GM12878 (cell line): ENCODE results near the gene MAPKBP1. TPM values are rescaled to one million over a fixed set of nuclear protein-coding genes. Genes with fewer than 3 reads are reported as not detected.

Source experiments
- ATAC-seq: fragments of 200-7000 bp; cut with Tn5 transposase; 3 replicates; pipeline ENCODE4 v1.9.1; 2020; ENCODE audit warnings: mild to moderate bottlenecking, moderate library complexity
- BruUV-seq: library from RNA; stranded (reverse); fragments of 400-500 nt; replicated peaks from 2 replicates; lab custom pipeline; 2021; lab: Mats Ljungman, UMichigan
- CTCF ChIA-PET: fragments of 300-600 bp; sonication (Branson Sonifier 250); formaldehyde crosslinking; extraction: SDS; loops from one replicate; lab custom pipeline; 2021; ENCODE audit warnings: inconsistent platforms; lab: Yijun Ruan, JAX
- POLR2A ChIA-PET: fragments of 350-600 bp; formaldehyde crosslinking; extraction: SDS; loops from one replicate; lab custom pipeline; 2021; ENCODE audit warnings: inconsistent platforms; lab: Charles Lee
- RAD21 ChIA-PET: fragments of 300-600 bp; sonication (Branson Sonifier 250); formaldehyde crosslinking; loops from one replicate; lab custom pipeline; 2023; ENCODE audit warnings: antibody characterized with exemption; ENCODE audit not compliant: unreplicated experiment; lab: Charles Lee
- SMC1A ChIA-PET: fragments of 300-600 bp; sonication (Branson Sonifier 250); formaldehyde crosslinking; loops from one replicate; lab custom pipeline; 2023; ENCODE audit not compliant: unreplicated experiment, uncharacterized antibody; lab: Charles Lee
- DNase-seq: peaks from one replicate; pipeline ENCODE4 v3.0.0-alpha.2; 2011; ENCODE audit warnings: low read depth, low spot score
- FAIRE-seq: peaks from 3 replicates; lab custom pipeline; 2011; peaks lifted over from hg19 to GRCh38; lab: Jason Lieb, UNC
- H2AFZ ChIP-seq: 2 replicates; pipeline ENCODE4 v1.6.0; 2011; ENCODE audit warnings: low read depth, low read length, control low read depth; ENCODE audit not compliant: control insufficient read depth
- H3K27ac ChIP-seq: 2 replicates; pipeline ENCODE4 v1.5.1; 2011; ENCODE audit warnings: control low read depth; ENCODE audit not compliant: control insufficient read depth, insufficient read depth
- H3K27me3 ChIP-seq, 2 experiments: replicated peaks in 1 of 2; 2 replicates each; pipeline versions ENCODE4 v1.6.0 to v1.6.1; 2011; ENCODE audit warnings: low read length in 1 of 2; ENCODE audit not compliant: control insufficient read depth in 2 of 2, insufficient read depth in 2 of 2
- H3K36me3 ChIP-seq, 2 experiments: 2 replicates each; pipeline ENCODE4 v1.5.1; 2011; ENCODE audit warnings: low read length in 1 of 2; ENCODE audit not compliant: control insufficient read depth in 2 of 2, insufficient read depth in 2 of 2
- H3K4me1 ChIP-seq: 2 replicates; pipeline ENCODE4 v1.6.1; 2011; ENCODE audit warnings: mild to moderate bottlenecking, low read length, moderate library complexity, mixed read lengths; ENCODE audit not compliant: control insufficient read depth, insufficient read depth
- H3K4me2 ChIP-seq: 2 replicates; pipeline ENCODE4 v1.6.0; 2011; ENCODE audit warnings: control low read depth; ENCODE audit not compliant: control insufficient read depth, insufficient read depth
- H3K4me3 ChIP-seq: fragments of 200-600 bp; sonication (generic); 2 replicates; pipeline ENCODE4 v1.5.1; 2016
- H3K79me2 ChIP-seq: 2 replicates; pipeline ENCODE4 v1.6.0; 2011; ENCODE audit warnings: low read length; ENCODE audit not compliant: control insufficient read depth, insufficient read depth
- H3K9ac ChIP-seq: 2 replicates; pipeline ENCODE4 v1.8.0; 2011; ENCODE audit warnings: low read length, control low read depth, mixed read lengths; ENCODE audit not compliant: control insufficient read depth, insufficient read depth
- H3K9me3 ChIP-seq: replicated peaks from 3 replicates; pipeline ENCODE4 v1.5.1; 2011; ENCODE audit warnings: mild to moderate bottlenecking, low read length; ENCODE audit not compliant: control insufficient read depth, insufficient read depth
- H4K20me1 ChIP-seq: 2 replicates; pipeline ENCODE4 v1.6.0; 2011; ENCODE audit not compliant: control insufficient read depth, insufficient read depth
- IKZF2 ChIP-seq, 2 experiments: fragments of 450-650 bp; IDR thresholded peaks; 2 replicates each; pipeline ENCODE4 v1.6.1; 2017; ENCODE audit warnings: mild to moderate bottlenecking in 2 of 2, moderate library complexity in 2 of 2
- MTA3 ChIP-seq: IDR thresholded peaks from 2 replicates; pipeline ENCODE4 v1.6.1; 2012; ENCODE audit warnings: low read length, inconsistent platforms, borderline replicate concordance
- POLR2AphosphoS2 ChIP-seq: IDR thresholded peaks from 2 replicates; pipeline ENCODE4 v1.6.1; 2011; ENCODE audit warnings: low read depth, mild to moderate bottlenecking, low read length, improper control_type of control experiment, moderate library complexity
- ZZZ3 ChIP-seq: IDR thresholded peaks from 2 replicates; pipeline ENCODE4 v1.6.1; 2011; ENCODE audit warnings: low read depth; ENCODE audit not compliant: control insufficient read depth, insufficient read length
- WGBS: methylation state at CpG from one replicate; pipeline ENCODE4 v1.1.6; 2016; ENCODE audit warnings: low lambda C conversion rate; ENCODE audit not compliant: insufficient replicate concordance, insufficient coverage; ENCODE audit errors: missing lambda C conversion rate; 5-methylcytosine and 5-hydroxymethylcytosine counted together
- in situ Hi-C: fragments of 300-500 bp; cut with MboI; formaldehyde crosslinking; loops from 9 replicates; pipeline ENCODE4 v1.14.3; 2018; ENCODE audit warnings: mixed read lengths
- intact Hi-C: fragments of 100-400 bp; cut with micrococcal nuclease; formaldehyde crosslinking; loops from one replicate; pipeline ENCODE4 v1.14.2; 2022; ENCODE audit not compliant: unreplicated experiment
- polyA plus RNA-seq, 11 experiments: library from polyadenylated mRNA; depleted of rRNA in 4 of 11; unstranded in 6 of 11; stranded (reverse) in 5 of 11; fragments of >200 nt; fragmentation: Nextera tagmentation in 4 of 11; fragmentation: Illumina TruSeq in 1 of 11; extraction: Ambion mirVana in 4 of 11; extraction: Trizol in 1 of 11; gene quantifications; 1 replicate in 1 of 11; 2 replicates in 10 of 11; pipeline versions ENCODE4 v1.2.1 to v1.2.3, GENCODE V29; 2011 to 2016; ENCODE audit warnings: inconsistent platforms in 2 of 11, missing spikeins in 2 of 11, low read depth in 1 of 11
- total RNA-seq, 4 experiments: library from RNA; depleted of rRNA in 3 of 4; stranded (reverse); fragments of >200 nt in 3 of 4; fragmentation: Illumina TruSeq in 1 of 4; extraction: Trizol in 1 of 4; gene quantifications; 2 replicates each; pipeline versions ENCODE4 v1.2.1 to v1.2.3, GENCODE V29; 2013 to 2021
- TF ChIP-seq, protein P1 (sequence below): IDR thresholded peaks from 2 replicates; pipeline ENCODE4 v1.6.1; 2012; ENCODE audit warnings: improper control_type of control experiment, low read depth, low read length; ENCODE audit not compliant: insufficient replicate concordance

Gene MAPKBP1
- total and polyA plus RNA-seq, 10 of the 15 experiments (the other 5 are each of a cell fraction or from before 2014, with no cell fraction given), result 0.44 to 19.0 (median 7.3) TPM

- TF ChIP-seq, protein P1, sequence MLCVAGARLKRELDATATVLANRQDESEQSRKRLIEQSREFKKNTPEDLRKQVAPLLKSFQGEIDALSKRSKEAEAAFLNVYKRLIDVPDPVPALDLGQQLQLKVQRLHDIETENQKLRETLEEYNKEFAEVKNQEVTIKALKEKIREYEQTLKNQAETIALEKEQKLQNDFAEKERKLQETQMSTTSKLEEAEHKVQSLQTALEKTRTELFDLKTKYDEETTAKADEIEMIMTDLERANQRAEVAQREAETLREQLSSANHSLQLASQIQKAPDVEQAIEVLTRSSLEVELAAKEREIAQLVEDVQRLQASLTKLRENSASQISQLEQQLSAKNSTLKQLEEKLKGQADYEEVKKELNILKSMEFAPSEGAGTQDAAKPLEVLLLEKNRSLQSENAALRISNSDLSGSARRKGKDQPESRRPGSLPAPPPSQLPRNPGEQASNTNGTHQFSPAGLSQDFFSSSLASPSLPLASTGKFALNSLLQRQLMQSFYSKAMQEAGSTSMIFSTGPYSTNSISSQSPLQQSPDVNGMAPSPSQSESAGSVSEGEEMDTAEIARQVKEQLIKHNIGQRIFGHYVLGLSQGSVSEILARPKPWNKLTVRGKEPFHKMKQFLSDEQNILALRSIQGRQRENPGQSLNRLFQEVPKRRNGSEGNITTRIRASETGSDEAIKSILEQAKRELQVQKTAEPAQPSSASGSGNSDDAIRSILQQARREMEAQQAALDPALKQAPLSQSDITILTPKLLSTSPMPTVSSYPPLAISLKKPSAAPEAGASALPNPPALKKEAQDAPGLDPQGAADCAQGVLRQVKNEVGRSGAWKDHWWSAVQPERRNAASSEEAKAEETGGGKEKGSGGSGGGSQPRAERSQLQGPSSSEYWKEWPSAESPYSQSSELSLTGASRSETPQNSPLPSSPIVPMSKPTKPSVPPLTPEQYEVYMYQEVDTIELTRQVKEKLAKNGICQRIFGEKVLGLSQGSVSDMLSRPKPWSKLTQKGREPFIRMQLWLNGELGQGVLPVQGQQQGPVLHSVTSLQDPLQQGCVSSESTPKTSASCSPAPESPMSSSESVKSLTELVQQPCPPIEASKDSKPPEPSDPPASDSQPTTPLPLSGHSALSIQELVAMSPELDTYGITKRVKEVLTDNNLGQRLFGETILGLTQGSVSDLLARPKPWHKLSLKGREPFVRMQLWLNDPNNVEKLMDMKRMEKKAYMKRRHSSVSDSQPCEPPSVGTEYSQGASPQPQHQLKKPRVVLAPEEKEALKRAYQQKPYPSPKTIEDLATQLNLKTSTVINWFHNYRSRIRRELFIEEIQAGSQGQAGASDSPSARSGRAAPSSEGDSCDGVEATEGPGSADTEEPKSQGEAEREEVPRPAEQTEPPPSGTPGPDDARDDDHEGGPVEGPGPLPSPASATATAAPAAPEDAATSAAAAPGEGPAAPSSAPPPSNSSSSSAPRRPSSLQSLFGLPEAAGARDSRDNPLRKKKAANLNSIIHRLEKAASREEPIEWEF, result no peak
- no peak for TF ChIP-seq MTA3
- no peak for TF ChIP-seq POLR2AphosphoS2
Measured at GRCh38 chr15:41790756-41791546, 16.7 kb downstream of the MAPKBP1 start (continued).

DNA sequence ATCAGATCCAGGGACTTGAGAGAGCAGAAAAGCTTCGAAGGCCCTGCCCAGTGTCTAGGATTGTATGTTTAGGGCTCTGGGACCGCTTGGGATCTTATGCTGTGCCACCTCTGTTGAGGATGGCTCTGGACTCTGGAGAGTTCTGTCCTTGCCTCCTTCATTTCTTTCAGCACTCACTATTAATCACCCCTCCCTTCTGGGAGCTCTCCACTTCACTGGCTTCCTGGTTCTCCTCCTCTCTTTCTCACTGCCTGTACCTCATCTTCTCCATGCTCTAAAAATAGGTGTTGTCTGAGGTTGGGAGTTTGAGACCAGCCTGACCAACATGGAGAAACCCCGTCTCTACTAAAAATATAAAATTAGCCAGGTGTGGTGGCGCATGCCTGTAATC lies 17.3 kb downstream of the MAPKBP1 start:
- FAIRE-seq, result no peak
- H3K27ac ChIP-seq, result peak overlapping the region; percentile 64
- no peak overlapping the region for H3K4me3 ChIP-seq
- in situ Hi-C loops, result no loop called here
- peak overlapping the region; percentile 67 for H3K4me2 ChIP-seq
- TF ChIP-seq IKZF2 (IDR thresholded peaks at IDR 0.05), result 0 out of 4 replicates have a peak, but pooled peaks of 1 of the 2 experiments have one; percentile 1
- no peak for TF ChIP-seq ZZZ3
- no peaks in the 10 kb centered on the region; a peak in 1 of 4 replicates for H3K36me3 ChIP-seq
- DNase-seq, result no peak
- ChIA-PET RAD21 (interaction anchor here (12.8 kb wide), 1 partner anchor 15 kb away, joined by 169 read pairs; the partner anchor contains the start of gene MAPKBP1), CTCF (interaction anchor here (1.9 to 12.6 kb wide), 3 partner anchors 11 to 20 kb away, joined by 4 to 179 read pairs (median 9); partner anchors contain the start of gene MAPKBP1), POLR2A (interaction anchor here (0.5 to 12.8 kb wide), 3 partner anchors 8 to 1440 kb away, joined by 3 to 170 read pairs (median 4); partner anchors contain the start of gene MAPKBP1), SMC1A (interaction anchor here (0.6 to 12.8 kb wide), 6 partner anchors 9 to 326 kb away, joined by 3 to 189 read pairs (median 3); partner anchors contain the start of gene MAPKBP1)
- H4K20me1 ChIP-seq, result no peaks in the 10 kb centered on the region
- peak; percentile 30; the same call in 2 of the 3 replicates for ATAC-seq
- no peak overlapping the region for H3K9ac ChIP-seq
- H3K4me1 ChIP-seq, result peaks cover 38% of the 10 kb centered on the region
- H3K79me2 ChIP-seq, result peaks cover 27% of the 10 kb centered on the region
- peak overlapping the region; percentile 37; the same call in 1 of the 2 replicates for H2AFZ ChIP-seq
- no TSS peak for BruUV-seq
- H3K27me3 ChIP-seq, result no peaks in the 10 kb centered on the region
- WGBS, result 83% methylated on average over 4 of the region's 4 CpGs
- H3K9me3 ChIP-seq, result no peaks in the 10 kb centered on the region
- intact Hi-C loops, result loop anchor here (2.0 kb wide), 1 partner anchor 17 kb away; the partner anchor contains the start of gene MAPKBP1
